HepG2 (cell line): ENCODE results near the gene ABCA4. TPM values are rescaled to one million over a fixed set of nuclear protein-coding genes. Genes with fewer than 3 reads are reported as not detected.

Experiments
- CREM ChIP-seq, 2 experiments: sonication (generic) in 1 of 2; formaldehyde crosslinking in 1 of 2; IDR thresholded peaks; 2 replicates each; pipeline versions ENCODE4 v1.4.0 to v1.6.1; 2016 to 2020; ENCODE audit warnings: antibody characterized with exemption in 1 of 2, mild to moderate bottlenecking in 1 of 2, missing genetic modification reagents in 1 of 2
- GABPB1 ChIP-seq: IDR thresholded peaks from 2 replicates; pipeline ENCODE4 v1.6.1; 2016; ENCODE audit warnings: mild to moderate bottlenecking, missing genetic modification reagents, moderate library complexity, missing compliant biosample characterization
- HNF1B ChIP-seq: sonication (generic); formaldehyde crosslinking; IDR thresholded peaks from 2 replicates; pipeline ENCODE4 v1.5.1; 2020; ENCODE audit warnings: mild to moderate bottlenecking, moderate library complexity, missing genetic modification reagents
- IRF2 ChIP-seq: IDR thresholded peaks from 2 replicates; pipeline ENCODE4 v1.6.1; 2018; ENCODE audit warnings: missing genetic modification reagents, missing compliant biosample characterization
- LCORL ChIP-seq, 2 experiments: fragments of 450-650 bp in 1 of 2; sonication (generic) in 1 of 2; formaldehyde crosslinking in 1 of 2; IDR thresholded peaks; 2 replicates each; pipeline versions ENCODE4 v1.5.0 to v1.6.1; 2017 to 2020; ENCODE audit warnings: antibody characterized with exemption in 1 of 2, missing genetic modification reagents in 1 of 2
- NFYC ChIP-seq: IDR thresholded peaks from 2 replicates; pipeline ENCODE4 v1.6.1; 2016; ENCODE audit warnings: missing genetic modification reagents, missing compliant biosample characterization
- RERE ChIP-seq: IDR thresholded peaks from 2 replicates; pipeline ENCODE4 v1.6.1; 2016; ENCODE audit warnings: low read depth, missing genetic modification reagents, missing compliant biosample characterization
- ZNF230 ChIP-seq: sonication (generic); formaldehyde crosslinking; IDR thresholded peaks from 2 replicates; pipeline ENCODE4 v1.4.0; 2020; ENCODE audit warnings: mild to moderate bottlenecking, missing genetic modification reagents
- ZNF282 ChIP-seq: fragments of 450-650 bp; IDR thresholded peaks from 2 replicates; pipeline ENCODE4 v1.6.1; 2018; ENCODE audit not compliant: partially characterized antibody
- ZNF549 ChIP-seq: sonication (generic); formaldehyde crosslinking; IDR thresholded peaks from 2 replicates; pipeline ENCODE4 v1.5.0; 2020; ENCODE audit warnings: missing genetic modification reagents
- polyA plus RNA-seq, 8 experiments: library from polyadenylated mRNA; depleted of rRNA in 3 of 8; stranded (reverse) in 7 of 8; unstranded in 1 of 8; fragments of >200 nt; fragmentation: Illumina TruSeq in 4 of 8; extraction: Trizol in 4 of 8; gene quantifications; 2 replicates each; pipeline versions ENCODE4 v1.2.1 to v1.2.3, GENCODE V29; 2011 to 2016; ENCODE audit warnings: low read depth in 4 of 8, missing spikeins in 1 of 8, mixed read lengths in 1 of 8; ENCODE audit not compliant: insufficient read depth in 1 of 8
- total RNA-seq, 5 experiments: library from RNA; depleted of rRNA; stranded (reverse); fragments of >200 nt; fragmentation: Illumina TruSeq; extraction: Trizol; gene quantifications; 2 replicates each; pipeline ENCODE4 v1.2.3, GENCODE V29; 2016; ENCODE audit warnings: low read depth in 1 of 5
- TF ChIP-seq, protein P1 (sequence below): sonication (generic); formaldehyde crosslinking; IDR thresholded peaks from 2 replicates; pipeline ENCODE4 v1.4.0; 2020; ENCODE audit warnings: missing genetic modification reagents
- TF ChIP-seq, protein P2 (sequence below): sonication (generic); formaldehyde crosslinking; IDR thresholded peaks from 2 replicates; pipeline ENCODE4 v1.5.1; 2020; ENCODE audit warnings: missing genetic modification reagents, mild to moderate bottlenecking, borderline replicate concordance
- TF ChIP-seq, protein P3 (sequence below): sonication (generic); formaldehyde crosslinking; IDR thresholded peaks from 2 replicates; pipeline ENCODE4 v1.4.0; 2020; ENCODE audit warnings: missing genetic modification reagents

The ABCA4 gene
- total and polyA plus RNA-seq, 2 of the 13 experiments (the other 11 are each of a cell fraction or from before 2014, with no cell fraction given), result 0.24 to 0.67 TPM

- TF ChIP-seq, protein P1, sequence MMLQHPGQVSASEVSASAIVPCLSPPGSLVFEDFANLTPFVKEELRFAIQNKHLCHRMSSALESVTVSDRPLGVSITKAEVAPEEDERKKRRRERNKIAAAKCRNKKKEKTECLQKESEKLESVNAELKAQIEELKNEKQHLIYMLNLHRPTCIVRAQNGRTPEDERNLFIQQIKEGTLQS (CRISPR knock-in tag), result no peak
- TF ChIP-seq GABPB1 (CRISPR knock-in tag), result peak; percentile 35; the same call in 1 of the 2 replicates
- peak; percentile 92 for TF ChIP-seq LCORL (IDR thresholded peaks at IDR 0.05)
- peak; percentile 91 for TF ChIP-seq LCORL (CRISPR knock-in tag; IDR thresholded peaks at IDR 0.05)
- peak; percentile 96 for TF ChIP-seq HNF1B (CRISPR knock-in tag)
- TF ChIP-seq CREM (IDR thresholded peaks at IDR 0.05), result 0 out of 2 replicates have a peak, but pooled peaks have one; percentile 32
- no peak for TF ChIP-seq CREM (CRISPR knock-in tag; IDR thresholded peaks at IDR 0.05)
- TF ChIP-seq, protein P2, sequence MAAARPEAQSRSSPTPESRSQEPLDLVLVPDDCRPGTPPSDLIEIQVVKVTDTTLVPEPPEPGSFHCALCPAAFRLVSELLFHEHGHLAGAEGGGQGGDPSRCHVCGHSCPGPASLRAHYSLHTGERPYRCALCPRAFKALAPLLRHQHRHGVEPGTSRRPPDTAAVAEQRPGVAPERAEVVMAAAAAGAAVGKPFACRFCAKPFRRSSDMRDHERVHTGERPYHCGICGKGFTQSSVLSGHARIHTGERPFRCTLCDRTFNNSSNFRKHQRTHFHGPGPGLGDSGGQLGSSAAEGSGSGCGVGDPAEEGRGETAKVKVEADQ, result 0 out of 2 replicates have a peak, but pooled peaks have one; percentile 60
- TF ChIP-seq, protein P3, sequence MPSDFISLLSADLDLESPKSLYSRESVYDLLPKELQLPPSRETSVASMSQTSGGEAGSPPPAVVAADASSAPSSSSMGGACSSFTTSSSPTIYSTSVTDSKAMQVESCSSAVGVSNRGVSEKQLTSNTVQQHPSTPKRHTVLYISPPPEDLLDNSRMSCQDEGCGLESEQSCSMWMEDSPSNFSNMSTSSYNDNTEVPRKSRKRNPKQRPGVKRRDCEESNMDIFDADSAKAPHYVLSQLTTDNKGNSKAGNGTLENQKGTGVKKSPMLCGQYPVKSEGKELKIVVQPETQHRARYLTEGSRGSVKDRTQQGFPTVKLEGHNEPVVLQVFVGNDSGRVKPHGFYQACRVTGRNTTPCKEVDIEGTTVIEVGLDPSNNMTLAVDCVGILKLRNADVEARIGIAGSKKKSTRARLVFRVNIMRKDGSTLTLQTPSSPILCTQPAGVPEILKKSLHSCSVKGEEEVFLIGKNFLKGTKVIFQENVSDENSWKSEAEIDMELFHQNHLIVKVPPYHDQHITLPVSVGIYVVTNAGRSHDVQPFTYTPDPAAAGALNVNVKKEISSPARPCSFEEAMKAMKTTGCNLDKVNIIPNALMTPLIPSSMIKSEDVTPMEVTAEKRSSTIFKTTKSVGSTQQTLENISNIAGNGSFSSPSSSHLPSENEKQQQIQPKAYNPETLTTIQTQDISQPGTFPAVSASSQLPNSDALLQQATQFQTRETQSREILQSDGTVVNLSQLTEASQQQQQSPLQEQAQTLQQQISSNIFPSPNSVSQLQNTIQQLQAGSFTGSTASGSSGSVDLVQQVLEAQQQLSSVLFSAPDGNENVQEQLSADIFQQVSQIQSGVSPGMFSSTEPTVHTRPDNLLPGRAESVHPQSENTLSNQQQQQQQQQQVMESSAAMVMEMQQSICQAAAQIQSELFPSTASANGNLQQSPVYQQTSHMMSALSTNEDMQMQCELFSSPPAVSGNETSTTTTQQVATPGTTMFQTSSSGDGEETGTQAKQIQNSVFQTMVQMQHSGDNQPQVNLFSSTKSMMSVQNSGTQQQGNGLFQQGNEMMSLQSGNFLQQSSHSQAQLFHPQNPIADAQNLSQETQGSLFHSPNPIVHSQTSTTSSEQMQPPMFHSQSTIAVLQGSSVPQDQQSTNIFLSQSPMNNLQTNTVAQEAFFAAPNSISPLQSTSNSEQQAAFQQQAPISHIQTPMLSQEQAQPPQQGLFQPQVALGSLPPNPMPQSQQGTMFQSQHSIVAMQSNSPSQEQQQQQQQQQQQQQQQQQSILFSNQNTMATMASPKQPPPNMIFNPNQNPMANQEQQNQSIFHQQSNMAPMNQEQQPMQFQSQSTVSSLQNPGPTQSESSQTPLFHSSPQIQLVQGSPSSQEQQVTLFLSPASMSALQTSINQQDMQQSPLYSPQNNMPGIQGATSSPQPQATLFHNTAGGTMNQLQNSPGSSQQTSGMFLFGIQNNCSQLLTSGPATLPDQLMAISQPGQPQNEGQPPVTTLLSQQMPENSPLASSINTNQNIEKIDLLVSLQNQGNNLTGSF, result no peak
- 0 out of 2 replicates have a peak, but pooled peaks have one; percentile 20 for TF ChIP-seq IRF2 (CRISPR knock-in tag)
- TF ChIP-seq NFYC (CRISPR knock-in tag), result peak; percentile 75
- TF ChIP-seq ZNF282, result no peak
- TF ChIP-seq RERE (CRISPR knock-in tag), result peak; percentile 58
- TF ChIP-seq ZNF230 (CRISPR knock-in tag), result no peak
- no peak; the same call in 1 of the 2 replicates for TF ChIP-seq ZNF549 (CRISPR knock-in tag)
Measured at GRCh38 chr1:94125551-94126514, 4.9 kb upstream of the ABCA4 start (continued).
